GM12878 (cell line): ENCODE results near the gene ZFP90. TPM values are rescaled to one million over a fixed set of nuclear protein-coding genes. Genes with fewer than 3 reads are reported as not detected.

Source experiments
- ATAC-seq: fragments of 200-7000 bp; cut with Tn5 transposase; 3 replicates; pipeline ENCODE4 v1.9.1; 2020; ENCODE audit warnings: mild to moderate bottlenecking, moderate library complexity
- BruUV-seq: library from RNA; stranded (reverse); fragments of 400-500 nt; replicated peaks from 2 replicates; lab custom pipeline; 2021; lab: Mats Ljungman, UMichigan
- CTCF ChIA-PET: fragments of 300-600 bp; sonication (Branson Sonifier 250); formaldehyde crosslinking; extraction: SDS; loops from one replicate; lab custom pipeline; 2021; ENCODE audit warnings: inconsistent platforms; lab: Yijun Ruan, JAX
- POLR2A ChIA-PET: fragments of 350-600 bp; formaldehyde crosslinking; extraction: SDS; loops from one replicate; lab custom pipeline; 2021; ENCODE audit warnings: inconsistent platforms; lab: Charles Lee
- RAD21 ChIA-PET: fragments of 300-600 bp; sonication (Branson Sonifier 250); formaldehyde crosslinking; loops from one replicate; lab custom pipeline; 2023; ENCODE audit warnings: antibody characterized with exemption; ENCODE audit not compliant: unreplicated experiment; lab: Charles Lee
- SMC1A ChIA-PET: fragments of 300-600 bp; sonication (Branson Sonifier 250); formaldehyde crosslinking; loops from one replicate; lab custom pipeline; 2023; ENCODE audit not compliant: unreplicated experiment, uncharacterized antibody; lab: Charles Lee
- DNase-seq: peaks from one replicate; pipeline ENCODE4 v3.0.0-alpha.2; 2011; ENCODE audit warnings: low read depth, low spot score
- FAIRE-seq: peaks from 3 replicates; lab custom pipeline; 2011; peaks lifted over from hg19 to GRCh38; lab: Jason Lieb, UNC
- H2AFZ ChIP-seq: 2 replicates; pipeline ENCODE4 v1.6.0; 2011; ENCODE audit warnings: low read depth, low read length, control low read depth; ENCODE audit not compliant: control insufficient read depth
- H3K27ac ChIP-seq: 2 replicates; pipeline ENCODE4 v1.5.1; 2011; ENCODE audit warnings: control low read depth; ENCODE audit not compliant: control insufficient read depth, insufficient read depth
- H3K27me3 ChIP-seq, 2 experiments: replicated peaks in 1 of 2; 2 replicates each; pipeline versions ENCODE4 v1.6.0 to v1.6.1; 2011; ENCODE audit warnings: low read length in 1 of 2; ENCODE audit not compliant: control insufficient read depth in 2 of 2, insufficient read depth in 2 of 2
- H3K36me3 ChIP-seq, 2 experiments: 2 replicates each; pipeline ENCODE4 v1.5.1; 2011; ENCODE audit warnings: low read length in 1 of 2; ENCODE audit not compliant: control insufficient read depth in 2 of 2, insufficient read depth in 2 of 2
- H3K4me1 ChIP-seq: 2 replicates; pipeline ENCODE4 v1.6.1; 2011; ENCODE audit warnings: mild to moderate bottlenecking, low read length, moderate library complexity, mixed read lengths; ENCODE audit not compliant: control insufficient read depth, insufficient read depth
- H3K4me2 ChIP-seq: 2 replicates; pipeline ENCODE4 v1.6.0; 2011; ENCODE audit warnings: control low read depth; ENCODE audit not compliant: control insufficient read depth, insufficient read depth
- H3K4me3 ChIP-seq: fragments of 200-600 bp; sonication (generic); 2 replicates; pipeline ENCODE4 v1.5.1; 2016
- H3K79me2 ChIP-seq: 2 replicates; pipeline ENCODE4 v1.6.0; 2011; ENCODE audit warnings: low read length; ENCODE audit not compliant: control insufficient read depth, insufficient read depth
- H3K9ac ChIP-seq: 2 replicates; pipeline ENCODE4 v1.8.0; 2011; ENCODE audit warnings: low read length, control low read depth, mixed read lengths; ENCODE audit not compliant: control insufficient read depth, insufficient read depth
- H3K9me3 ChIP-seq: replicated peaks from 3 replicates; pipeline ENCODE4 v1.5.1; 2011; ENCODE audit warnings: mild to moderate bottlenecking, low read length; ENCODE audit not compliant: control insufficient read depth, insufficient read depth
- H4K20me1 ChIP-seq: 2 replicates; pipeline ENCODE4 v1.6.0; 2011; ENCODE audit not compliant: control insufficient read depth, insufficient read depth
- BCL11A ChIP-seq: IDR thresholded peaks from 2 replicates; pipeline ENCODE4 v1.6.1; 2011; ENCODE audit warnings: low read depth, low read length
- HCFC1 ChIP-seq: fragments of 150-350 bp; IDR thresholded peaks from 2 replicates; pipeline ENCODE4 v1.6.1; 2014; ENCODE audit warnings: low read length
- KLF5 ChIP-seq: fragments of 450-650 bp; IDR thresholded peaks from 2 replicates; pipeline ENCODE4 v1.6.1; 2014; ENCODE audit warnings: mild to moderate bottlenecking; ENCODE audit not compliant: partially characterized antibody
- SRF ChIP-seq, 2 experiments: IDR thresholded peaks; 2 replicates each; pipeline ENCODE4 v1.6.1; 2011; ENCODE audit warnings: low read depth in 2 of 2, low read length in 2 of 2, mild to moderate bottlenecking in 1 of 2, moderate library complexity in 1 of 2
- TCF12 ChIP-seq: IDR thresholded peaks from 2 replicates; pipeline ENCODE4 v1.6.1; 2011; ENCODE audit warnings: low read depth, mild to moderate bottlenecking, low read length
- ZNF217 ChIP-seq: fragments of 450-650 bp; IDR thresholded peaks from 2 replicates; pipeline ENCODE4 v1.6.1; 2017; ENCODE audit warnings: antibody characterized with exemption, mild to moderate bottlenecking
- WGBS: methylation state at CpG from one replicate; pipeline ENCODE4 v1.1.6; 2016; ENCODE audit warnings: low lambda C conversion rate; ENCODE audit not compliant: insufficient replicate concordance, insufficient coverage; ENCODE audit errors: missing lambda C conversion rate; 5-methylcytosine and 5-hydroxymethylcytosine counted together
- in situ Hi-C: fragments of 300-500 bp; cut with MboI; formaldehyde crosslinking; loops from 9 replicates; pipeline ENCODE4 v1.14.3; 2018; ENCODE audit warnings: mixed read lengths
- intact Hi-C: fragments of 100-400 bp; cut with micrococcal nuclease; formaldehyde crosslinking; loops from one replicate; pipeline ENCODE4 v1.14.2; 2022; ENCODE audit not compliant: unreplicated experiment
- polyA plus RNA-seq, 11 experiments: library from polyadenylated mRNA; depleted of rRNA in 4 of 11; unstranded in 6 of 11; stranded (reverse) in 5 of 11; fragments of >200 nt; fragmentation: Nextera tagmentation in 4 of 11; fragmentation: Illumina TruSeq in 1 of 11; extraction: Ambion mirVana in 4 of 11; extraction: Trizol in 1 of 11; gene quantifications; 1 replicate in 1 of 11; 2 replicates in 10 of 11; pipeline versions ENCODE4 v1.2.1 to v1.2.3, GENCODE V29; 2011 to 2016; ENCODE audit warnings: inconsistent platforms in 2 of 11, missing spikeins in 2 of 11, low read depth in 1 of 11
- total RNA-seq, 4 experiments: library from RNA; depleted of rRNA in 3 of 4; stranded (reverse); fragments of >200 nt in 3 of 4; fragmentation: Illumina TruSeq in 1 of 4; extraction: Trizol in 1 of 4; gene quantifications; 2 replicates each; pipeline versions ENCODE4 v1.2.1 to v1.2.3, GENCODE V29; 2013 to 2021
- TF ChIP-seq, protein P1 (sequence below): fragments of 450-650 bp; IDR thresholded peaks from 2 replicates; pipeline ENCODE4 v1.6.1; 2016; ENCODE audit warnings: mild to moderate bottlenecking

Gene ZFP90
- total and polyA plus RNA-seq, 10 of the 15 experiments (the other 5 are each of a cell fraction or from before 2014, with no cell fraction given): 3.3 to 20.0 (median 15.4) TPM

DNA sequence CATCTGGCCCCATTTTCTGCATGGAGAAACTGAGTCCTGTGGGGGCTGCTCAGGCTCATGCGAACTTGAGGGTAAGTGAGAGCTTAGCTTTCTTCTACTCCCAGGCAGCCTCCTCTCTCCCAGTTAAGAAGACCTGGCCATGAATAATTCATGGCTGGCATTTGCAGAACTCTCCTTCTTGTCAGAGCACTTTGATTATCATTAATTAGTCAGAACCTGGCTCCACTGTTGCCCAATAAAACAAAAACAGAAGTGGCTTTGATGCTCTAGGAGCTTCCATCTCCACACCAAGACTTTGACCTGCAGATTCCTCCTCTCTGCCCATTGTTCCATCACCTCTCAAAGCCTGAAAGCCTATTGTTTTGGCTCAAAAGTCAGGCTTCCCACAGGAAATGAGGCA is 60.5 kb downstream of the ZFP90 start:
- POLR2A ChIA-PET: interaction anchor here (0.7 to 1.1 kb wide), 2 partner anchors 19 to 235 kb away, joined by 3 to 6 read pairs; no protein-coding TSS in a partner anchor
- no peak overlapping the region for H3K4me2 ChIP-seq
- TF ChIP-seq SRF (IDR thresholded peaks at IDR 0.05; ENCODE audit: low read depth in 2 of 2, low read length in 2 of 2): no peak
- TF ChIP-seq TCF12: no peak
- no peak for TF ChIP-seq BCL11A
- TF ChIP-seq KLF5: no peak
- H3K4me3 ChIP-seq: no peak overlapping the region
- intact Hi-C loops (no loop called here), in situ Hi-C loops (no loop called here)
- no peaks in the 10 kb centered on the region; the same call in 2 of the 3 replicates for H3K9me3 ChIP-seq
- BruUV-seq: no TSS peak
- no peak overlapping the region for H3K27ac ChIP-seq
- no peaks in the 10 kb centered on the region for H4K20me1 ChIP-seq
- H2AFZ ChIP-seq: no peak overlapping the region
- FAIRE-seq: no peak
- H3K9ac ChIP-seq: no peak overlapping the region
- H3K79me2 ChIP-seq: no peaks in the 10 kb centered on the region
- DNase-seq: no peak
- no peaks in the 10 kb centered on the region for H3K4me1 ChIP-seq
- 100% methylated on average over 1 of the region's 1 CpG for WGBS
- RAD21 ChIA-PET: no interaction called here
- no peaks in the 10 kb centered on the region for H3K27me3 ChIP-seq
- no peak for ATAC-seq
- CTCF ChIA-PET: interaction anchor here (0.8 kb wide), 1 partner anchor 9 kb away, joined by 4 read pairs; no protein-coding TSS in a partner anchor
- H3K36me3 ChIP-seq: no peaks in the 10 kb centered on the region
- SMC1A ChIA-PET: no interaction called here

DNA sequence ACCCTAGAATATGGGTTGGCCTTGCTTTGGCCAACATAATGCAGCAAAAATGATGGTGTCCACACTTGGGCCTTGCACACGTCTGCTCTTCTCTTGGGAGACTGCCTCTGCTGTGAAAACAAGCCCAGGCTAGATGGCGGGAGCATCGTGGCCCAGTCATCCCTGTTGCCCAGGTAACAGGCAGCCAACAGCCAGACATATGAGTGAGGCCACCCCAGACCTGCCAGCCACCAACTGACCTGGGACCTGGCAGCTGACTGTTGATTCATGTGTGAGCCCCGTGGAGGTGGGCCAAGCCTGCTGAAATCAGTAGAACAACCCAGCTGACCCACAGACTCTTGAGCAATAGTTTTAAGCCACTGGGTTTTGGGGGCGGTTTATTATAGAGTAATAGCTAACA is 66.7 kb downstream of the ZFP90 start:
- in situ Hi-C loops: no loop called here

More for the DNA sequence above, 66.7 kb downstream of the ZFP90 start:
- H3K27ac ChIP-seq: no peak overlapping the region
- intact Hi-C loops: no loop called here
- no peak overlapping the region for H3K4me3 ChIP-seq
- no peak overlapping the region for H3K9ac ChIP-seq
- CTCF ChIA-PET: no interaction called here
- no peak overlapping the region for H3K4me2 ChIP-seq
- H3K36me3 ChIP-seq: no peaks in the 10 kb centered on the region
- no peak; the same call in 2 of the 3 replicates for ATAC-seq
- no peaks in the 10 kb centered on the region for H3K27me3 ChIP-seq
- TF ChIP-seq, protein P1, sequence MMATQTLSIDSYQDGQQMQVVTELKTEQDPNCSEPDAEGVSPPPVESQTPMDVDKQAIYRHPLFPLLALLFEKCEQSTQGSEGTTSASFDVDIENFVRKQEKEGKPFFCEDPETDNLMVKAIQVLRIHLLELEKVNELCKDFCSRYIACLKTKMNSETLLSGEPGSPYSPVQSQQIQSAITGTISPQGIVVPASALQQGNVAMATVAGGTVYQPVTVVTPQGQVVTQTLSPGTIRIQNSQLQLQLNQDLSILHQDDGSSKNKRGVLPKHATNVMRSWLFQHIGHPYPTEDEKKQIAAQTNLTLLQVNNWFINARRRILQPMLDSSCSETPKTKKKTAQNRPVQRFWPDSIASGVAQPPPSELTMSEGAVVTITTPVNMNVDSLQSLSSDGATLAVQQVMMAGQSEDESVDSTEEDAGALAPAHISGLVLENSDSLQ: no peak
- TF ChIP-seq ZNF217: no peak
- no peak for TF ChIP-seq HCFC1
- no peak for FAIRE-seq
- H3K4me1 ChIP-seq: no peaks in the 10 kb centered on the region
- no peaks in the 10 kb centered on the region for H3K79me2 ChIP-seq
- no peaks in the 10 kb centered on the region for H4K20me1 ChIP-seq
- no peak overlapping the region for H2AFZ ChIP-seq
- POLR2A ChIA-PET: no interaction called here
- SMC1A ChIA-PET: no interaction called here
- RAD21 ChIA-PET: no interaction called here
- no TSS peak for BruUV-seq
- 57% methylated on average over 5 of the region's 5 CpGs for WGBS
- DNase-seq: no peak
- H3K9me3 ChIP-seq: no peaks in the 10 kb centered on the region
